ENCODE results near the gene PADI4.
"Not testable (repeated sequence)": the region's sequence is repeated elsewhere in the genome, so short reads cannot be mapped to it uniquely, and the experiment has no call there.

PADI4 gene

GRCh38 chr1:17316704-17317103, 8.7 kb downstream of the PADI4 start:
- no peak for DNase-seq

DNA sequence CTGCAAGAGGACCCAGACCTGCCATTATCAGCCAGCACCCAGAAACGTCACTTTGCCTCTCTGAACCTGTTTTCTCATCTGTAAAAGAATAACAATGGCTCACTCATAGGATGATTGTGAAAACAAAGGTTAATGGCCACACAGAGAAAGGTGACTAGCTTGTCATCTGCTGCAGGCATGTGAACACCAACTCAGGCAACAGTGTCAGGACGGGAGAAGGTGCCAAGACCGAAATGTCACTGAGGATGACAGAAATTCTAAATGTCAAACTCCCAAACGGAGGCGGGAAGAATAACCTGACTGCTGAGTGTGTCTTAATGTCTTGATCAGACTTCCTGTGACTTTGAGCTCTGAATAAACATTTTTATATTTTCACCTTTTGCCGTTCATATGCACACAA, 10.3 kb downstream of the PADI4 start:
- DNase-seq: no peak

DNA sequence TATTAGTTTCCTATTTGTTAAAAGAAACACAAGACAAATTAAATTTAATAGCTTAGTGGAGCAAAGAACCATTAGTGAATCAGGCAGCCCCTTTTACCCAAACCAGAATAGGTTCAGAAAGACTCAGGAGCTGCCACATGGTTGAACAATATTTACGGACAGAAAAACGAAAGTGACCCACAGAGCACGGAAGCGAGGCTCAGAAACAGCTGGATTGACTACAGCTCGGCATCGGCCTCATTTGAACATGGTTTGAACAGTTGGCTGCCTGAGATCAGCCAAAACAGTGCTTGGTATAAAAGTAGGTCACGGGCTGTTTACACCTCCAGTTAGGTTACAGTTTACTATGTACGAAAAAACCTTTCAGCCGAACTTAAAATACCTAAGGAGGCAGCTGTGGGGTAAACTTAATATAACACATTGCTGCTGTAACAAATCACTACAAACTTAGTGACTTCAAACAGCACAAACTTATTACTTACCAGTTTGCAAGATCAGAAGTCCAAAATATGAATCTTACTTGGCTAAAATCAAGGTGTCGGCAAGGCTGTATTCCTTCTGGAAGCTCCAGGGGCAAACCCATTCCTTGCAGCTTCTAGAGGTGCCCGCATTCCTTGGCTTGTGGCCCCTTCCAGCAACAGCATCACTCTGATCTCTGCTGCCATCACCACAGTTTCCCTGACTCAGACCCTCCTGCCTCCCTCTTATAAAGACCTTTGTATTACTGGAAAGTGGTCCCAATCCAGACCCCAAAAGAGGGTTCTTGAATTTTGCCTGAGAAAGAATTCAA, 11.8 kb downstream of the PADI4 start:
- no peak for DNase-seq

GRCh38 chr1:17321857-17322390, 13.9 kb downstream of the PADI4 start:
- not testable (repeated sequence) for DNase-seq

DNA sequence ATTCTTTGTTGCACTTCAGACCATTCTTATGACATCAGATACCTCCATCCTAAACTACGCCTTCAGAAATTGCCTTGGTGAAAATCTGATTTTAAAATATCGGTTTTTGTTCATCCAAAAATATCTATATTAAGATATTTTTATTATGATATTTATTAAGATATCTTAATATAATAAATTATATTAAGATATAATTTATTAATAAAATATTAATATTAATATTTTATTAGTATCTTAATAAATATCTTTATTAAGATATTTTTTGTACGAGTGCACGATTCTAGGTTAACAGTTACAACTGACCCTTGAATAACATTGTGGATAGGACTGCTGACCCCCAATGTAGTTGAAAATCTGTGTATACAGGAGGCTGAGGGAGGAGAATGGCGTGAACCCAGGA, 20.9 kb downstream of the PADI4 start:
- DNase-seq: no peak

DNA sequence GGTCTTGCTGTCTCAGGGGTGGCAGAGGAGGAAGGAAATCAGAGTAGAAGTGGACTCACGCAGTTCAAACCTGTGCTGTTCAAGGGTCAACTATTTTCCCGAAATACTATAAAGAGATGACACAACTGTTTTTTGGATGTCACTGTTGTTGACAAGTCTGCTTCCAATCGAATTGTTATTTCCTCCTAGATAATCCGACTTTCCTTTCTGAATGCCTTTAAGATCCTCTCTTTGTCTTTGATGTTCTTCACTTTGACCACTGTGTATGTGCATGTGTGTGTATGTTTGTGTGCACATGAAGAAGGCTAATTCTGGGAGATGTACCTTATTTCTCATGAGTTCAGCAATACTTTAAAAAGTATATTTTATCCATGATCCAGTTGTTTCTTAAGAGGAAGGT, 21.6 kb downstream of the PADI4 start:
- DNase-seq: no peak

- DNase-seq: no peak
These were observed 22.9 kb downstream of the PADI4 start for GRCh38 chr1:17330856-17331255.

DNA sequence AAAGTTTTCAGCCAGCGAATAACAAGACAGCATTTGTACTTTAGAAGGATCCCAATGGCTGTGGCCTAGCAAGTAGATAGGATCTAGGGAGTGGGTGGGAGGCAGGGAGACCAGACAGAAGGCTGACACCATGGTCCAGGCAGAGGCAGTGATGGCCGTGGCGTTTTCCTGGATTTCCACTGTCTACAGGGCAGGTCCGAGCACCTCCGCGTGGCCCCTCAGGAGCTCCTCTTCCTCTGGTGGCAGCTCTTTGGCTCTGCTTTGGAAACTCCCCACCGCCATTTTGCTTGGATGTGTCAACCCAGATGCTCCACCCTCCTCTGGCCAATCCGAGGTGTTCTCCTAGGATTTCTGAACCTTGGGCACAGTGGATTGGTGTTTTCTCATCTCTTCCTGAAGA, 25.1 kb downstream of the PADI4 start:
- no peak for DNase-seq

GRCh38 chr1:17335821-17336710, 28.1 kb downstream of the PADI4 start:
- peak; percentile 76 for DNase-seq

- no peak for DNase-seq
These were observed 30.9 kb downstream of the PADI4 start for GRCh38 chr1:17338706-17339493.

DNA sequence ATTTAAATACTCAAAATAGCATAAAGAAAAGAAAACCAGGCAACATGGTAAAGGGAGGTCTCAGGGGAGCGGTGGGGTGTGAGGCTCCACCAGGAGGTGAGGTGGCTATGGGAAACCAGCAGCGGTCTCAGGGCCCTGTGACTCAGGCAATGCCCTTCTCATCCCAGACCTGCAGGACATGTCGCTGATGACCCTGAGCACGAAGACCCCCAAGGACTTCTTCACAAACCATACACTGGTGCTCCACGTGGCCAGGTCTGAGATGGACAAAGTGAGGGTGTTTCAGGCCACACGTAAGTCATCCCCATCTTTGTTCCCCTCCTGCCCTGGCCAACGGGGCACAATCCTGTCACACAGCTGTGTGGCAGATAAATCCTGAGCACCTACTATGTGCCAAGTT, 31.5 kb downstream of the PADI4 start:
- no peak for DNase-seq

- DNase-seq: no peak
These were observed 32.4 kb downstream of the PADI4 start for GRCh38 chr1:17340358-17340757.

- no peak for DNase-seq
These were observed 34.0 kb downstream of the PADI4 start for GRCh38 chr1:17342014-17342441.

DNA sequence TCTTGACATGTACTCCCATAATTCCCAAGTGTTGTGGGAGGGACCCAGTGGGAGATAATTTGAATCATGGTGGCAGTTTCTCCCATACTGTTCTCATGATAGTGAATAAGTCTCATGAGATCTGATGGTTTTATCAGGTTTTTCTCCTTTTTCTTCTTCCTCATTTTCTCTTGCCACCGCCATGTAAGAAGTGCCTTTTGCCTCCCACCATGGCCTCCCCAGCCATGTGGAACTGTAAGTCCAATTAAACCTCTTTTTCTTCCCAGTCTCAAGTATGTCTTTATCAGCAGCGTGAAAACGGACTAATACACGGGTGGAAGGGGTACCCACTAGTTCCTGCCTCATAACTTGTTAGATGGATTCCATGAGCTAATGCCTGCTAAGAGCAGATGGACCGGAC, 37.5 kb downstream of the PADI4 start:
- DNase-seq: not testable (repeated sequence)

- no peak for DNase-seq
These were observed 38.2 kb downstream of the PADI4 start for GRCh38 chr1:17346046-17346789.

- DNase-seq: no peak
These were observed 40.0 kb downstream of the PADI4 start for GRCh38 chr1:17347769-17348592.

GRCh38 chr1:17348593-17349234, 40.7 kb downstream of the PADI4 start:
- no peak for DNase-seq

GRCh38 chr1:17350083-17350482, 42.1 kb downstream of the PADI4 start:
- DNase-seq: no peak

DNA sequence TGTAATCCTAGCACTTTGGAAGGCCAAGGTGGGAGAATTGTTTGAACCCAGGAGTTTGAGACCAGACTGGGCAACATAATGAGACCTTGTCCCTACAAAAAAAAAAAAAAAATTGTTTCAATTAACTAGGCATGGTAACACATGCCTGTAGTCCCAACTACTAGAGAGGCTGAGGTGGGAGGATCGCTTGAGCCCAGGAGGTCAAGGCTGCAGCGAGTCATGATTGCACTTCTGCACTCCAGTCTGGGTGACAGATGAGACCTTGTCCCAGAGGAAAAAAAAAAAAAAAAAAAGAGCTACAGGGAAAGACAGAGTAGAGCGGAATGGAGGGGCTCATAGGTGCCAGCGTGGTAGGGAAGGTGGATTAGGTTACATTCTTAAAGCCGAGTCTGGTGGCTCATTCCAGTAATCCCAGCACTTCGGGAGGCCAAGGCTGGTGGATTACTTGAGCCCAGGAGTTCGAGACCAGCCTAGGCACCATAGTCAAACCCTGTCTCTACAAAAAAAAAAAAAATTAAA, 43.0 kb downstream of the PADI4 start:
- no peak for DNase-seq

GRCh38 chr1:17351598-17352324, 43.8 kb downstream of the PADI4 start:
- no peak for DNase-seq
